ENCODE results near the gene MAST2.

MAST2 gene

GRCh38 chr1:45890078-45890477, 86.7 kb downstream of the MAST2 start:
- Histone ChIP-seq H3K9me3 (ENCODE audit: insufficient read depth, low read depth, low read length) (no peaks in the 10 kb centered on the region), H3K4me2 (ENCODE audit: low read depth, low read length, poor library complexity, severe bottlenecking) (no peak overlapping the region), H3K4me3 (ENCODE audit: low read length, poor library complexity, severe bottlenecking) (no peak overlapping the region), H3K79me2 (ENCODE audit: insufficient read depth, low read length) (no peaks in the 10 kb centered on the region), H2AFZ (ENCODE audit: low read length) (no peak overlapping the region), H3F3A (ENCODE audit: low read depth) (no peaks in the 10 kb centered on the region), H3K9me2 (replicated peaks; ENCODE audit: low read depth, low read length) (no peaks in the 10 kb centered on the region), H3K36me3 (ENCODE audit: insufficient read depth, low read length) (no peaks in the 10 kb centered on the region), H3K27me3 (ENCODE audit: insufficient read depth, low read length, poor library complexity, severe bottlenecking) (no peaks in the 10 kb centered on the region), H3K9ac (ENCODE audit: low read depth, low read length, poor library complexity, severe bottlenecking) (no peak overlapping the region), H4K20me1 (ENCODE audit: insufficient read depth, low read length, poor library complexity, severe bottlenecking) (no peaks in the 10 kb centered on the region), H3K4me1 (ENCODE audit: insufficient read depth, low read length, poor library complexity, severe bottlenecking) (no peaks in the 10 kb centered on the region)
- TF ChIP-seq EZH2phosphoT487 (IDR thresholded peaks at IDR 0.05; ENCODE audit: borderline replicate concordance) (no peak), CTCF (conservative IDR thresholded peaks at IDR 0.05; ENCODE audit: low read length) (no peak)

GRCh38 chr1:45891087-45891486, 87.7 kb downstream of the MAST2 start:
- H2AFZ ChIP-seq (ENCODE audit: low read length) = no peak overlapping the region
- H3K79me2 ChIP-seq (ENCODE audit: insufficient read depth, low read length) = no peaks in the 10 kb centered on the region
- H4K20me1 ChIP-seq (ENCODE audit: insufficient read depth, low read length, poor library complexity, severe bottlenecking) = no peaks in the 10 kb centered on the region
- TF ChIP-seq CTCF (conservative IDR thresholded peaks at IDR 0.05; ENCODE audit: low read length) = no peak
- no peak for TF ChIP-seq EZH2phosphoT487 (IDR thresholded peaks at IDR 0.05; ENCODE audit: borderline replicate concordance)
- H3K4me2 ChIP-seq (ENCODE audit: low read depth, low read length, poor library complexity, severe bottlenecking) = no peak overlapping the region
- H3K9me3 ChIP-seq (ENCODE audit: insufficient read depth, low read depth, low read length) = no peaks in the 10 kb centered on the region
- H3K4me3 ChIP-seq (ENCODE audit: low read length, poor library complexity, severe bottlenecking) = no peak overlapping the region
- H3F3A ChIP-seq (ENCODE audit: low read depth) = no peaks in the 10 kb centered on the region
- no peaks in the 10 kb centered on the region for H3K27me3 ChIP-seq (ENCODE audit: insufficient read depth, low read length, poor library complexity, severe bottlenecking)
- H3K4me1 ChIP-seq (ENCODE audit: insufficient read depth, low read length, poor library complexity, severe bottlenecking) = no peaks in the 10 kb centered on the region
- H3K36me3 ChIP-seq (ENCODE audit: insufficient read depth, low read length) = no peaks in the 10 kb centered on the region
- H3K9ac ChIP-seq (ENCODE audit: low read depth, low read length, poor library complexity, severe bottlenecking) = no peak overlapping the region
- no peaks in the 10 kb centered on the region for H3K9me2 ChIP-seq (replicated peaks; ENCODE audit: low read depth, low read length)

- H3K4me1 ChIP-seq (ENCODE audit: insufficient read depth, low read length, poor library complexity, severe bottlenecking) = no peaks in the 10 kb centered on the region
- no peaks in the 10 kb centered on the region for H3K27me3 ChIP-seq (ENCODE audit: insufficient read depth, low read length, poor library complexity, severe bottlenecking)
- H3K9me2 ChIP-seq (replicated peaks; ENCODE audit: low read depth, low read length) = no peaks in the 10 kb centered on the region
- no peak overlapping the region for H3K4me2 ChIP-seq (ENCODE audit: low read depth, low read length, poor library complexity, severe bottlenecking)
- no peak overlapping the region for H3K4me3 ChIP-seq (ENCODE audit: low read length, poor library complexity, severe bottlenecking)
- no peaks in the 10 kb centered on the region for H3K36me3 ChIP-seq (ENCODE audit: insufficient read depth, low read length)
- no peaks in the 10 kb centered on the region for H4K20me1 ChIP-seq (ENCODE audit: insufficient read depth, low read length, poor library complexity, severe bottlenecking)
- no peaks in the 10 kb centered on the region for H3K79me2 ChIP-seq (ENCODE audit: insufficient read depth, low read length)
- no peaks in the 10 kb centered on the region for H3F3A ChIP-seq (ENCODE audit: low read depth)
- no peak overlapping the region for H2AFZ ChIP-seq (ENCODE audit: low read length)
- no peak overlapping the region for H3K9ac ChIP-seq (ENCODE audit: low read depth, low read length, poor library complexity, severe bottlenecking)
- TF ChIP-seq CTCF (conservative IDR thresholded peaks at IDR 0.05; ENCODE audit: low read length) (no peak), EZH2phosphoT487 (IDR thresholded peaks at IDR 0.05; ENCODE audit: borderline replicate concordance) (no peak)
- H3K9me3 ChIP-seq (ENCODE audit: insufficient read depth, low read depth, low read length) = no peaks in the 10 kb centered on the region
Observed at GRCh38 chr1:45892068-45892785, 88.8 kb downstream of the MAST2 start.

Measured in Loucy (cell line).